ENCODE data around the gene TRHDE.

TRHDE gene

GRCh38 chr12:72272091-72272661 lies at the start of gene TRHDE:
TSS of gene TRHDE (plus strand) at chr12:72272370. CDS start at chr12:72272644, 274 bp downstream.
- DNase-seq: no peak

- no peak for DNase-seq
Measured at GRCh38 chr12:72226510-72226909, 45.7 kb upstream of the TRHDE start.

- DNase-seq: no peak
Measured at GRCh38 chr12:72228424-72228823, 43.7 kb upstream of the TRHDE start.

- DNase-seq: no peak
Measured at GRCh38 chr12:72230589-72230988, 41.6 kb upstream of the TRHDE start.

- DNase-seq: no peak
Measured at GRCh38 chr12:72234886-72235285, 37.3 kb upstream of the TRHDE start.

GRCh38 chr12:72236071-72236705 lies 36.0 kb upstream of the TRHDE start:
- DNase-seq: no peak

- DNase-seq: no peak
Measured at GRCh38 chr12:72241552-72241951, 30.6 kb upstream of the TRHDE start.

- DNase-seq: no peak
Measured at GRCh38 chr12:72242946-72243345, 29.2 kb upstream of the TRHDE start.

- no peak for DNase-seq
Measured at GRCh38 chr12:72246370-72246769, 25.8 kb upstream of the TRHDE start.

GRCh38 chr12:72250346-72250745 lies 21.8 kb upstream of the TRHDE start:
- no peak for DNase-seq

- no peak for DNase-seq
Measured at GRCh38 chr12:72256725-72257124, 15.4 kb upstream of the TRHDE start.

- DNase-seq: no peak
Measured at GRCh38 chr12:72261885-72262284, 10.3 kb upstream of the TRHDE start.

- no peak for DNase-seq
Measured at GRCh38 chr12:72264548-72265175, 7.5 kb upstream of the TRHDE start.

- DNase-seq: no peak
Measured at GRCh38 chr12:72267974-72268373, 4.2 kb upstream of the TRHDE start.

GRCh38 chr12:72268386-72268785 lies 3.8 kb upstream of the TRHDE start:
- no peak for DNase-seq

GRCh38 chr12:72269491-72269890 lies 2.7 kb upstream of the TRHDE start:
- no peak for DNase-seq

GRCh38 chr12:72270246-72270645 lies 1.9 kb upstream of the TRHDE start:
- DNase-seq: no peak

- DNase-seq: no peak
Measured at GRCh38 chr12:72270961-72271360, 1.2 kb upstream of the TRHDE start.

GRCh38 chr12:72271451-72272090 lies 599 bp upstream of the TRHDE start:
- no peak for DNase-seq

GRCh38 chr12:72272731-72273498 lies 745 bp downstream of the TRHDE start:
- DNase-seq: no peak

- DNase-seq: no peak
Measured at GRCh38 chr12:72273499-72273837, 1.3 kb downstream of the TRHDE start.

- no peak for DNase-seq
Measured at GRCh38 chr12:72273851-72274351, 1.7 kb downstream of the TRHDE start.

- DNase-seq: no peak
Measured at GRCh38 chr12:72274931-72275330, 2.8 kb downstream of the TRHDE start.

Data from stimulated activated CD4-positive, alpha-beta T cell treated with anti-CD3 and anti-CD28 coated beads, Interleukin-4, amount 100 ng/mL, for 4 hours (primary cell).